SIG-M5 treated with dmso at 0.1 percent for 504 hours (cell line): Measurements from ENCODE around the gene TBC1D16.

ENCODE experiments used
- DNase-seq: peaks from one replicate; lab custom pipeline; 2025; ENCODE audit not compliant: unreplicated experiment; lab: John Stamatoyannopoulos, UW

The TBC1D16 gene

DNA sequence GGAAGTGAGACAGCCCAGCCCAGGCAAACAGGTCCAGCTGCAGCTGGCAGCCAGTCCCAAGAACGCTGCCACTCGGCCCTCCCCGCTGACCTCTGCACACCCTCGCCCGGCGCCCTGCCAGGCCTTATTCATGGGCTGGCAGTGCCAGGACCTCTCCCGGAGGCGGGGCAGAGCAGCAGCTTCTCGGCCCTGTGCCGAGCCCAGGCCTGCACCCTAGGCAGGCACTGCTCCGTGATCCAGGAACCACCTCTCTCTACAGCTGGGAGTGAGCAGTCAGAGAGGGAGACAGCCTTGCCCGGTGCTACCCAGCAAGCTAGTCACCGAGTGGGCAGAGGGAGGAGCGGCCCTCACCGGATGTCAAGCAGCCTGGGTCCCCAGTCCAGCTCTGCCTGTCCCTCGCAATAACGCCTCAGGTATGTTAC, 116.5 kb downstream of the TBC1D16 start:
- DNase-seq, result peak; percentile 18

DNA sequence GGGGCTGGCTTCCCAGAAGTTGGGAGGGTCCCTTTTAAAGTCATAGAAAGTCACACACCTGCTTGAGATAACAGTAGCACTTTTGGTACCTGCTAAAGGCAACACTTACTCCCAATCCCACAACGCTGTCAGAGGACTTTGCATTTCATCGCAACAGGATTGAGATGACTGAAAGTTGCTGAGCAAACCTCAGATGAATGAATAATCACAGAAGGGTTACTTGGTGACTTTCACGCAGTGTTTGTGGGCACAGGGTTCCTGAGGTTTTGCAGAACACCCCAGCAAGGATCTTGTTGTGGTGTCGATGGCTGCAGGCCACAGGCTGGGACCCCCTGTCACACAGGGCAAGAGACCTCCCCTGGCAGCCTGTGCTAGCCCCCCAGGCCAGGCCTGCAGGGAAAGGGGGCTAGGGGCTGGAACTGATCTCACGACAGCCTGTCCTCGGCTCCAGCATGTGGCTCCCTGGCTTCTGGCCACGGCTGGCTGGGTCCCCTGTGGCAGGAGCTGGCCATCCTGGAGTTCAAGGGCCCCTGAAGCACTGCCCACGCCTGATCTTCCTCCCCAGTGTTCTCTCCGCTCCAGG, 117.0 kb downstream of the TBC1D16 start:
- no peak for DNase-seq

DNA sequence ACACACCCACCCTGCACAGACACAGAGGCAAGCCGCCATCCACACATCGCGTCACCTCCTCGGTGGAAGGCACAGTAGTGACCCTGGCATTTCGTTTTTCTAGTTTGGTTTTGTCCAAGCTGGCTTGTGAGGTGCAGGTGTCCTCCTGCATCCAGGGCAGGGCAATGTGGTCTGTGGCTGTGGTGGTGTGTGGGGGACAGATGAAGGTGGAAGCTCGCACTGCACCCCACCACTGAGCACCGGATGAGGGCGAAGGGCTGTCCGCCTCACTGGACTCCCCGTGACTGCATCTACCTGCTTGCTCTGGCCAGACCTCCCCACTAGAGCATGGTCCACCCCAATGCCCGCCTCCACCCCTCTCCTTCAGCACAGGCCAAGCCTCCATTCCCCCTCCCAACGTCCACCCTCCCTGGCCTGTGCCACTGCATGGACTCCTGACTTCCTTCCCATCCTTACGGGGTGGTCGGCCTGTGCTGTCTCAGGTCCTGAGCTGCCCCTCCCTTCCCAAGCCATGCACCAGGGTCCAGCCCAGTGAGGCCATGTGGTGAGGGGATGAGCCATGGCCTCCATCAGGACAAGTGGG, 117.7 kb downstream of the TBC1D16 start:
- DNase-seq, result no peak

DNA sequence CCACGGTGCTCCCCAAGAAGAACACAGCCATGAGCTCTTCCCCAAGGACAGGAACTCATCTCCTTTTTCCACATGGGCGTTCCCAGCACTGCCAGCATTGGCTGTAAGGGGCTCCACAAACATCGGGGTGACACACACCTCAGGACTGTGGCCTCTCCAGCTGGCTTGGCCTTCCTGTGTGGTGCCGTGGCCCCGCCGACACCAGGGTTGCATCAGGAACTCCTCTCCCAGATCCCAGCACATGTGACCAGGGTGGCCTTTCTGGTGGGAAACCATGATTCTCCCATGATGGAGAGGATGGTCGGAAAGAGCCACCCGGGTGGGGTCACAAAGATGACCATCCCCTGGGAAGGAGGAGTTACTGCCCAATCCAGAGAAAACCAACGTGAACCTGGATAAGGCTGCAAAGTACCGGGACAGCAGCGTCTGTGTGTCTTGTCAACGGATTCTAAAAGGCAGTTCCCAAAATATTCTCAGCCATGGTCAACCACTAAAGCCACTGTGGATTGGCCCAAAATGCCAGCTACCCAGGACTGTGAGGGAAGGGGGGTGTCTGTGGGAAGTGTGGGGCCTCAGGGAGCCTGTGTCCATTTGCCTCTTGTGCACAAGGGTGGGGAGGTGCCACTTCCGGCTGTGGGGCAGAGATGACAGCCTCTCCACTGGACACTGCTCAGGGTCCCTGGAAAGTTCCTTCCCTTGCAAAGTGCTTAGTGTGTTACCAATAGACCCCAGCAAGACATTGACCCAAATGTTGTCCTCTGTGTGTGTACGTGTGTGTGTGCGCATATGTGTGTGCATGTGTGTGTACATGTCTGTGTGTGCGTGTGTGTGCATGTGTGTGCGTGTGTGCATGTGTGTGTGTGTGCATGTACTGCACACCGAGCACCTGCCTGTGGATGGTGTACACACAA, 118.4 kb downstream of the TBC1D16 start:
- DNase-seq, result no peak

DNA sequence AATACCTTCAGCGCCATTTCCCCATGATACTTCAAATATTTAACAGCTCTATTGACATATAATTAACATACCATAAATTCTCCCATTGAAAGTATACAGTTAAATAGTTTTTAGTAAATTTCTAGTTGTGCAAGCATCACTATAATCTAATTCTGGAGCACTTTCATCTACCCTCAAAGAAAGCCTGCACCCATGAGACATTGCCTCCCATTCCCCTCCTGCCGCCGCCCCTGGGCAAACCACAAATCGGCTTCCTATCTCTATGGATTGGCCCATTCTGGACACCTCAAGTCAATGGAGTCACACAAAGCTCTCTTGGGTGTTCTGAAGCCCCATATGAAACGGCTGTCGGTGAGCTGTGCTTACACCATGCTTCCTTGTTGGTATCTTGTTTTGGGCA, 119.2 kb downstream of the TBC1D16 start:
- no peak for DNase-seq

DNA sequence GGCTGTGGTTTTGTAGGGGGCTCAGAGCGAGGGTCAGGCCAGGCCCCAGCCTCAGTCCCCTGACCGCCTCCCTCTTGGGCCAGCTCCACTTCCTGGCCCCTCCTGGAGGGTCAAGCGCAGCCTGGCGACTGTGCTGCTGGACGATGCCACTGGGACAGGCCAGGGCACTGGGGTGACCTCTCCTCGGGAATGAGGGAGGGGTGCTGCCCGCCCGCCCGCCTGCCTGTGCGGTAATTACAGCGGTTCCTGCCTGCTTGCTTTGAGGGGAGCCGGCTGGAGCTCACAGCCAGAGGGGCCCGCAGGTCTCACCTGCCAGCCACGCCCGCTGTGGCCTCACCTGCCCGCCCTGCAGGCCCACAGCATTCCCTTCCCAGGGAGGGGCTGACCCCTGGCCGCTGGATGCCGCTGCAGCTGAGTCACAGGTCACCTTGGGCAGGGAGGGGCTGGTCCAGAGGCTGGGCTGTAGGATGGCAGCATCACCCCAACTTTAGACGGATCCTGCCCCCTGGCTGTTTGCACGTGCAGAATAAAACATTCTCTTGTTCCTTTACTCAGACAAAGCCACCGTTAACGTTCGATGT, 119.7 kb downstream of the TBC1D16 start:
- peak; percentile 55 for DNase-seq

DNA sequence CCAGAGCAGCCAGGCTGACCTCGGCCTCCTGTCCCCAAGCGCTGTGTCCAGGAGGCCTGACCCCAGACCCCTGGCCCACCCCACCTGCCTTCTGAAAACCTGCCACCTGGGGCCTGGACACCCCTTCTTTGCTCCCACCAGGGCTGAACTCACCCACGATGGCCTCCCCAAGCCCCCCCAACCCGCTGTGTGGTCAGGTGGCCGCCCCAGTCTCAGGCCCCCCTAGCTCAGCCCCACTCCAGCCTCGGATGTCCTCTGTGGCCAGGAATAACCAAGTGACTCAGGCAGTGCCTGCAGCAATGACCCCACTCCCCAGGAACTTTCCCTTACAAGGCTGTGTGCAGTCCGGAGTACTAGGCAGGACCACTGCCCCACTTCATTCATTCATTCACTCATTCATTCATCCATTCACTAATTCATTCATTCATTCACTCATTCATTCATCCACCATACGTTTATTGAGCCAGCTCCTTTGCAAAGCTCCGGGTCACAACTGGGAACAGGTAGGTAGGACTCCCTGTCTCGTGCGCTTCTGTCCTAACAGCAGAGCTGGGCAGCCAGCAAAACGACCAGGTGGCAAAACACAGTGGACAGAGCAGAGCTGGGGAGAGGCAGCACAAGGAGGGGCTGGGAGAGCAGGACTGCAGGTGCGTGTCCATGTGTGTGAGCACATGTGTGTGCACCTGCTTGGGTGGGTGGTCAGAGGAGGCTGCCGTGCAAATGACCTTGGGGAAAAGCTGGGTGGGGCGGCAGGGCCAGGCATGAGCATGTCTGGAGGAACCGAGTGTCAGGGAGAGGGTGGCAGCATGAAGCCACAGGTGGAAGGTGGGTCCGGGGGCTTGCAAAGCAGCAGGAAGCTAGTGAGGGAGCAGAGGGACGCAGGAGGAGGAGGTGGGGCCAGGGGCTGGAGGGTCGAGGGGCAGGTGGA, 120.6 kb downstream of the TBC1D16 start:
- DNase-seq, result no peak

DNA sequence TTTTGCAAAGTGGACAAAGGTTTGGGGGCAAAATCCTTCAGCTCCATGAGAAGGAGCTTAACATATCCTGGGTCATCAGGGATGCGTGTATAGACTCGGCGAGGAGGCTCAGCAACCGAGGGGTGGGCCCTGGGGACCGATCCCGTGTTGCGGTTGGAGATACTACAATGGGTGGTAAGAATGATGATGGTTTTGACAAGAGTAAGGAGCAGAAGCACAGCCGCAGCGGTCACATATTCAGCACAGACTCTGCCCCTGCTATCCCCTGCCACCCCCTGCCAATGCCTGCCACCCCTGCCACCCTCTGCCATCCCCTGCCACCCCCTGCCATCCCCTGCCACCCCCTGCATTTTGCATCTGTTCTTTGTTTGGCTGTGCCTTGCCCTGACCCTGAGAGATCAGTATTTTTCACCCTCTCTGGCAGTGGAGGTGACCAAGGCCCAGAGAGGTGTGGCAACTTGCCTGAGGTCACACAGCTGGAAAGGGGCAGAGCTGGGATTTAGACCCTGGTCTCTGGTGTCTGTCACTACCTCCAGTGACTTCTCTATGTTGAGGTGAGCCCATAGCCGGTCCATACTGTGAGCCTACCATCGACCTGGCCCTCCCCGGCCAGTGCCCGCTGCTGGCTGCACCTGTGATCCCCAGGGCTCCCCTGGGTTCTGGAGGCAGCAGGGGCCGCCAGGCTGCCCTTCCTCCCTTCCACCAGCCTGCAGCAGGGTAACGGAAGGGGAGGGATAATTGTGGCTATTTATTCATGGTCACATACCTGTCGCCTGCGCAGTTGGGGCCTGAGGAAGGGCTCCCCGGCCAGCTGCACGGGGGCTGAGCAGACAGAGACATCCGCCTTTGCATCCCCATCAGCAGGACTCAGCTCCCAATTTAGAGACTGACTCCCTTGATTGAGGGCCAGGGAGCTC, 121.5 kb downstream of the TBC1D16 start:
- DNase-seq, result no peak

DNA sequence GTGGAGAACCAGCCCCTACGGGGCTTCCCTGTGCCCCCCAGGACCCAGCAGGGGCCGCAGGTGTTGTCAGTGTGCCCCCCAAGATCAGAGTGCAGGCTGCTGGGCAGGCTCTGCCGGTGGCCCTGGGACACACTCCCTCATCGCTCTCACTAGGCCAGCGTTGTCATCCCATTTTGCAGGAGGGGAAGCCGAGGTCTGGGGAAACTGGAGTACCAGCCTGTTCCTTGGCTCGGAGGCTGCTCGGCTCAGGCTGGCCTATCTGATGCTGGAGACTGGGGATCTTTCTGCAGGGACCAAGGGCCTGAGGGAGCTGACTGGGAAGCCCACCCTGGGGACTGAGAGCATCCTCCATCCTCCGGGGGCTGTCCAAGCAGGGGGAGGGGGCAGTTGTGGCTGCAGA, 122.2 kb downstream of the TBC1D16 start:
- DNase-seq, result no peak

DNA sequence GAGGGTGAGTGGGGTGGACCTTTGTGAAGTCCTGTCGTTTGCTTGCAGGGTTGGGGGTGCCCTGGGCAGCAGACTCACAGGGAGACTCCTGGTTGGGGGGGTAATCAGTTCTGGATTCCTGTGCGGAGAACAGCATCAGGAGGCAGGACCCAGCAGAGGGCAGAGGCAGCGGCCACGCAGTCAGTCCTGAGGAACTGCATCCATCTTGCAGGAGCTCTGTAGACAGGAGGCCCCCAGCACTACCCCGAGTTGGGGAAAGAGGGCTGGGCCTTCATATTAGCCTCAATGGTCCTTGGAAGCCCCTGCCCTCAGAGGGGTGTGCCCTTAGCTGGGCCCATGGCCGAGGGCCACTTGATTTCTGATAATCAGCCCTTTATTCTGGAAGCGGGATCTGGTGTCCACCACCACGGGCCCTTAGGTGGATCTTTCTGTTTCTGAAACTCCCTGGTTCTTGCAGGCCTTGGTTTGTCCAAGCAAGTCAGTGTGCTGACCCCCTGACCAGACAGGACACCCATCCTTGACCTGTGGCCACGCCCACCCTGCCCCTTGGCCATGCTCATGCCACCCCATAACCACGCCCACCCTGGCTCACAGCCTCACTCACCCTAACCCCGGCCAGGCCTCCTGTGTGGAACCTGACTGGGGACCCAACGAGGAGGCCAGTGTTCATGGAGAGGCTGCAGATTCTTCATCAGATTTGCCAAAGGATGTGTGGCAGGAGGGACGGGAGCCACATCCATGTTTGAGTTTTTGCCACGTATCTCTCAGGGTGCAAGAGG, 122.9 kb downstream of the TBC1D16 start:
- no peak for DNase-seq

DNA sequence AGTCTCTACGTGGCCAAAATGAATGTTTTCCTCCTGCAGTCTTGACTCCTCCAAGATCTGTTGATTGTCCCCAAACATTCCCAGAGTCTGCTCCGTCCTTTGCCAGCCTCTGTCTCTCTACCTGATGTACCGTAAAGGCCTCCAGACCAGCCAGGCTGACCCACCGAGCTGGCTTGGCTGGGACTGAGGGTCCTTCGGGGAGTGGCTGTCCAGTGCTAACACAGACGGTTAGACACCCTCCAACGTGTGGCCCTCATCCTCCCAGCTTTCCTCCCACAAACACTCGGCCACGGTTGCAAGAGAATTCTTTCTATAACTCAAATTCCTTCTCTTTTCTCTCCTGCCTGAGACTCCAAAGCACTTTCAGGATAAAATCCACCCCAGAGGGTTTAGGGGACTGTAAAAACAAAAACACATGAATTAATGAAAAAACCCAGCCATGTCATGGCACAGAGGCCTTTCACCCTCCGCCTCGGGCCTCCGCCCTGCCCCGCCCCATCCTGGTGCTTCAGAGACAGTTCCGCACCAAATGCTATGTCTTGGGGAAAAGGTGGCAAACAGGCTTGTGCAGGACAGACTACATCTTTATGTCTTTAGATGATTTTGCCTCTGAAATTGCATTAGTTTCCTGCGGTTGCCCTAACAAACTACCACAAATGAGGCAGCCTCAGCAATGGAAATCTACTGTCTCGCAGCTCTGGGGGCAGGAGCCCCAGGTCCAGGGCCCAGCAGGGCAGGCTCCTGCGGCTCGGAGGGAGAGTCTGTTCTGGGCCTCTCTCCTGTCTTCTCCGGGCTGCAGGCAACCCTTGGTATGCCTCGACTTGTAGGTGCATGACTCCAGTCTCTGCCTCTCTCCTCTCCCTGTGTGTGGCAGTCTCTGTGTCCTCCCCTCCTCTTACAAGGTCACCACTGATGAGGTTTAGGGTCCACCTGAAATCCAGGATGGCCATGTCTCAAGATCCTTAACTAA, 124.0 kb downstream of the TBC1D16 start:
- DNase-seq, result no peak

DNA sequence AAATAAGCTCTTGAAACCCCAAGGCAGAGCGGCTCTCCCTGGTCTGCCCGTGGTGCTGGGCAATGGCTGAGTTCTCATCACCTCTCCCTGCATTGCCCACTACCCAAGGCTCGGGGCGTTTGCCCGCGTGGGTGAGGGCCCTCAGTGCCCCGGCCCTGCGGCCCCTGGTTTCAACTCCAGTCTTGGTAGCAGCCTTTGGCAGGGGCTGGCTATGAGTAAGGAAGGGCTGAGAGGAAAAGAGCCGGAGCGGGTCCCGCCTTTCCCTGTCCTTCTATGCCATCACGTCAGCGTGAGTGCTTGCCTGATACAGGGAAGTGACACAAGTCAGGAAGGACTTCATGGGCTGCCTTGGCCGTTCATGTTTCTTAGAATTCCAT, 124.7 kb downstream of the TBC1D16 start:
- no peak for DNase-seq

DNA sequence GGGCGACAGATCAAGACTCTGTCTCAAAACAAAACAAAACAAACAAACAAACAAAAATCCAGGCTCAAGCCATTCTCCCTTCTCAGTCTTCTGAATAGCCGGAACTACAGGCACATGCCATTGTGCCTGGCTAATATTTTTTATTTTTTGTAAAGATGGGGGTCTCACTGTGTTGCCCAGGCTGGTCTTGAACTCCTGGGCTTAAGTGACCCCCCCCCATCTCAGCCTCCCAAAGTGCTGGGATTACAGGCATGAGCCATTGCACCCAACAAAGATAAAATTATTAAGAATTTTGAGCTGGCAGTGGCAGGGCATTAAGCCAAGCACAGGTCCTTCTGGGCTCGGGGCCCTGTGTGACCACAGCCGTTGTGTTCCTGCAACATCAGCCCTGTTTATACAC, 126.6 kb downstream of the TBC1D16 start:
- no peak for DNase-seq

DNA sequence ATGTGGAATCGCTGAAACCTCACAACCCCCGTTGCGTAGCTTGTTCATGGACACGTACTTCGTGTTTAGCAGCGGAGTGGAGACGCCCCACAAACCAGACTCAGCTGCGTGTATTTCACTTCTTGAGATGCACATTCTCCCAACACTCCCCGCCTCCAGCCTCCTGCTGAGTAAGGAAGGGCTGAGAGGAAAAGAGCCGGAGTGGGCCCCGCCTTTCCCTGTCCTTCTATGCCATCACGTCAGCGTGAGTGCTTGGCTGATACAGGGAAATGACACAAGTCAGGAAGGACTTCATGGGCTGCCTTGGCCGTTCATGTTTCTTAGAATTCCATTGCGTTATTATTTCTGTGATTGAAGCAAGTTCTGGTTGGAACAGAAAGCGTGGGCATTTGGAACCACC, 127.8 kb downstream of the TBC1D16 start:
- DNase-seq, result no peak

DNA sequence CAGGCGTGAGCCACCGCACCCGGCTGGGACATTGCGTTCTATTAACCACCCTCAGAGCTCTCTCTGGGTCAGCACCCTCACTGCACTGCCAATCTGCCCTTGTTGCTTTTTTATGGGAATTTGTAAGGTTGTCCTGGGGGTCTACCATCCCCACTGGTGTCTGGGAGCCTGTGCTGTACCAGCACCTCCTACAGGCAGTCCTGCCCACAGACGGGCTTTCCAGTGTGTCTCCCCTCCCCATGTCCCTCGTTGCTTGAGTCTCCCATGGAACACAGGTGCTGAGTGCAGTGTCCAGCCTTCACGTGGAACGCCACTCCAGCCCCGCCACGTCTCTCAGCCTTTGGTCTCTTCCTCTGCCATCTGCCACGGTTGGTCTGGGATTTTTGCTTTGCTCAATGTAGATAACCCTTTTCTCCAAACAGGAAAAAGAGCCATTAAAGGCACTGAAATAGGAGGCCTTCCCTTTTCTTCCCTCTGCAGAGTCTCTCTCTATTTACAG, 128.4 kb downstream of the TBC1D16 start:
- DNase-seq, result no peak

DNA sequence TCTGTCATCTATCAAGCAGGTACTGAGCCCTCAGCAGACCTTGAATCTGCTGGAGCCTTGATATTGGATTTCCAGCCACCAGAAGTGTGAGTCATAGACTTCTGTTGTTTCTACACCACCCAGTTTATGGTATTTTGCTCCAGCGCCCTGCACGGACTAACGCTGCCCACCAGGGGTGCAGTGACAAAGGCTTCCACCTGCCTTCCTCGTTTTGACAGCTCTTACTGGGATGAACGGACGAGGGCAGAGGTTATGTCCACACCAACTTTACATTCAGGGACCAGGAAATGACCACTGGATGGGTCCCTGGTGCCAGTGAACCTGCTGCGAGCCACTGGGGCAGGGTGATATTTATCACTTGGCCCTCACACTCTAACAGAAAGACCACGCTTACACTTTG, 129.8 kb downstream of the TBC1D16 start:
- DNase-seq, result peak; percentile 38

DNA sequence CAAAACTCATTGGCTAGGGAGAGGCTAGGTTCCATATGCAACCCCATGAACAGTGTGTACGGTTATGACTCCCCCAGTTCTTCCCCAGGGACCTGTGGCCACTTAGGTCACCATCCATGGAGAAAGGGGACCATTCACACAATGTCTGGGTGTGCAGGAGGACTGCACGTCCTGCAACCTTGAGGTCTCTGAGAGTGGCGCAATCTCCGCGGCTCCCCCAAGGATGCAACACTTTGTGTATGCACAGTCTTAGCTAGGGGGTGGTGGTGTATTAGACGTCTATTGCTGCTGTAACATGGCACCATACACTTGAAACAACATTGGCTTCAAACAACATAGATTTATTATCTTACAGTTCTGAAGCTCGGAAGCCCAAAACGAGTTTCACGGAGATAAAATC, 130.8 kb downstream of the TBC1D16 start:
- no peak for DNase-seq
